Measurements from ENCODE around the gene TCEAL7.

The TCEAL7 gene

GRCh38 chrX:103363046-103363445 is 33.0 kb downstream of the TCEAL7 start:
- TF ChIP-seq CTCF (IDR thresholded peaks at IDR 0.05; ENCODE audit: control insufficient read depth, extremely low read depth, insufficient read depth), result no peak
- no peak for DNase-seq (ENCODE audit: low read depth)
- no peak overlapping the region for H3K4me3 ChIP-seq (ENCODE audit: low read depth, low read length)

DNA sequence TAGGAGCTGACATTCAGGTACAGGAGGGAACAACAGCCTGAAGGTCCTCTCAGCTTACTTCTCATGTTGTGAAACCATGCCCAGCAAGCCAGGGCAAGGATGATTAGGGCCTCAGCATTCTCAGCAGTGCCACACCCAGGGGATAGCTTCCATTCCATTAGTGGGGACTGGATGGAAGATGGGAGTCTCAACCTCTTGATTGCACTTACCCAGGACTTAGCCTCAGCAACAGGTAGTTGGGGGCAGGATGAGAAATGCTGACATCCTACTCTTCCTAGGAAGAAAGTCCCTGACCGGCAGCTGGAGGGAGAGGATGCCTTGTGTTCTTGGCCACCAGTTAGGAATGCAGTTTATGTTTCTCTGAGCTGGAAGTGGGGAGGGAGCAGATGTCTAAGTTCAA is 37.5 kb downstream of the TCEAL7 start:
- no peak for TF ChIP-seq CTCF (IDR thresholded peaks at IDR 0.05; ENCODE audit: control insufficient read depth, extremely low read depth, insufficient read depth)
- no peak for DNase-seq (ENCODE audit: low read depth)

DNA sequence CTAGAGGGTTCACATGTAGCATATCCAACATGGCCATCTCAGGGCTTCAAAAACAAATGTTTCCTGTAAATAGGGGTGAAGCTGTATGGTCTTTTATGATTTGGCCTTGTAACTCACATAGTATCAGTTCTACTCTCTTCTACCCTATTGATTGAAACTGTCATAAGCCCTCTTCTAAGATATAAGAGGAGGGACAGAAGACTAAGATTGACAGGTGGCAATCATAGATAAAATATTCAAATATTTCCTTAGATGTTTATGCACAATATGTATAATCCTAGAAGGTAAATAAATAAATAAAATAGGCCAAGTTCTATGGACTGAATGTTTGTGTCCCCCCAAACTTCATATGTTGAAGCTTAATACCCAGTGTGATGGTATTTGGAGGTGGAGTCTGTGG is 39.4 kb downstream of the TCEAL7 start:
- H3K4me3 ChIP-seq (ENCODE audit: low read depth, low read length), result no peak overlapping the region
- DNase-seq (ENCODE audit: low read depth), result no peak
- TF ChIP-seq CTCF (IDR thresholded peaks at IDR 0.05; ENCODE audit: control insufficient read depth, extremely low read depth, insufficient read depth), result no peak

More for the DNA sequence above, 37.5 kb downstream of the TCEAL7 start:
- H3K4me3 ChIP-seq (ENCODE audit: low read depth, low read length), result no peak overlapping the region

- TF ChIP-seq CTCF (IDR thresholded peaks at IDR 0.05; ENCODE audit: control insufficient read depth, extremely low read depth, insufficient read depth), result no peak
These were observed 42.8 kb downstream of the TCEAL7 start for GRCh38 chrX:103372886-103373285.

GRCh38 chrX:103373581-103373980 is 43.5 kb downstream of the TCEAL7 start:
- H3K4me3 ChIP-seq (ENCODE audit: low read depth, low read length), result no peak overlapping the region
- no peak for DNase-seq (ENCODE audit: low read depth)
- no peak for TF ChIP-seq CTCF (IDR thresholded peaks at IDR 0.05; ENCODE audit: control insufficient read depth, extremely low read depth, insufficient read depth)

More at GRCh38 chrX:103372886-103373285, 42.8 kb downstream of the TCEAL7 start:
- no peak for DNase-seq (ENCODE audit: low read depth)
- no peak overlapping the region for H3K4me3 ChIP-seq (ENCODE audit: low read depth, low read length)

- TF ChIP-seq CTCF (IDR thresholded peaks at IDR 0.05; ENCODE audit: control insufficient read depth, extremely low read depth, insufficient read depth), result no peak
- no peak for DNase-seq (ENCODE audit: low read depth)
- H3K4me3 ChIP-seq (ENCODE audit: low read depth, low read length), result peak within 1 kb of the TSS; percentile 68
These were observed 46.3 kb downstream of the TCEAL7 start, which contains the start of gene BEX3 for GRCh38 chrX:103376118-103376978. TSS of gene BEX3 (plus strand) at chrX:103376538. CDS start at chrX:103377522, 984 bp downstream.

DNA sequence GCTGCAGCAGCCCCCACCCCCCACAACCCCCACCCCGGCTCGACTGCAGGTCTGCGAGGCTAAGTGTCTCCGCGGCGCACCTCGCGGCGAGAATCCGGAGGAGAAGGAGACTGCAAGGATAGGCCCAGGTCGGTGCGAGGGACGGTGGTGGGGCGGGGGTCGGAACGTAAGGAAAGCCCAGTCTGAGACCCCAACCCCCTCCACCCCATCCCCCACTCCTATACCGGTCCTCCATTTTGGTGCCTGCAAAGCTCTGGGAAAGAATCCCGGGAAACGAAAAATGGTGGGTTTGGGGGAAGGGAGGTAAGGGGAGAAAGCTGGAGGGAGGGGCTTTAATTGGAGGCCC is 46.9 kb downstream of the TCEAL7 start:
- DNase-seq (ENCODE audit: low read depth), result no peak
- H3K4me3 ChIP-seq (ENCODE audit: low read depth, low read length), result peak overlapping the region; percentile 68
- TF ChIP-seq CTCF (IDR thresholded peaks at IDR 0.05; ENCODE audit: control insufficient read depth, extremely low read depth, insufficient read depth), result no peak
